Epidermal melanocyte (primary cell): ENCODE data around the gene TMEM125.

Source experiments
- DNase-seq: peaks from one replicate; pipeline ENCODE4 v3.0.0; 2011; ENCODE audit warnings: low spot score; ENCODE audit not compliant: insufficient read length

The TMEM125 gene

GRCh38 chr1:43274125-43274803 lies 4.5 kb downstream of the TMEM125 start:
- no peak for DNase-seq

- no peak for DNase-seq
These were observed 5.0 kb downstream of the TMEM125 start for GRCh38 chr1:43274804-43275180.

GRCh38 chr1:43275826-43276620 lies 6.2 kb downstream of the TMEM125 start:
- DNase-seq: no peak

- DNase-seq: no peak
These were observed 6.9 kb downstream of the TMEM125 start for GRCh38 chr1:43276673-43277072.

GRCh38 chr1:43277116-43277876 lies 7.5 kb downstream of the TMEM125 start:
- no peak for DNase-seq

- no peak for DNase-seq
These were observed 9.4 kb downstream of the TMEM125 start for GRCh38 chr1:43279161-43279560.

GRCh38 chr1:43279666-43280065 lies 9.9 kb downstream of the TMEM125 start:
- peak; percentile 10 for DNase-seq

- peak; percentile 3 for DNase-seq
These were observed 10.9 kb downstream of the TMEM125 start for GRCh38 chr1:43280692-43281091.

GRCh38 chr1:43282220-43283195 lies 12.7 kb downstream of the TMEM125 start:
- DNase-seq: no peak

- DNase-seq: no peak
These were observed 14.3 kb downstream of the TMEM125 start for GRCh38 chr1:43284065-43284464.

- no peak for DNase-seq
These were observed 14.8 kb downstream of the TMEM125 start for GRCh38 chr1:43284546-43285110.

- no peak for DNase-seq
These were observed 15.6 kb downstream of the TMEM125 start, which contains the start of gene C1orf210 for GRCh38 chr1:43285269-43285990. Gene C1orf210 (minus strand): TSS chr1:43285581. CDS start chr1:43283270, 2,311 bp downstream.

- DNase-seq: no peak
These were observed 16.3 kb downstream of the TMEM125 start for GRCh38 chr1:43286115-43286514.

GRCh38 chr1:43286533-43286932 lies 16.8 kb downstream of the TMEM125 start:
- no peak for DNase-seq

GRCh38 chr1:43288058-43288784 lies 18.4 kb downstream of the TMEM125 start:
- DNase-seq: no peak

GRCh38 chr1:43288785-43289706 lies 19.3 kb downstream of the TMEM125 start:
- DNase-seq: no peak

- no peak for DNase-seq
These were observed 22.4 kb downstream of the TMEM125 start for GRCh38 chr1:43292216-43292615.

- no peak for DNase-seq
These were observed 22.9 kb downstream of the TMEM125 start for GRCh38 chr1:43292679-43293078.
